ENCODE data around the gene NNAT. TPM values are rescaled to one million over a fixed set of nuclear protein-coding genes. Genes with fewer than 3 reads are reported as not detected.

Gene NNAT
- total RNA-seq, 2 donors from 2014 or later, result 0.78 to 2.6 TPM

GRCh38 chr20:37504404-37505096 is 16.5 kb upstream of the NNAT start:
- DNase-seq (ENCODE audit: low spot score), result no peak
- Histone ChIP-seq H3K9me3 (no peaks in the 10 kb centered on the region), H3K4me1 (no peaks in the 10 kb centered on the region), H3K4me3 (no peak overlapping the region), H3K27me3 (no peaks in the 10 kb centered on the region), H3K36me3 (peaks cover 12% of the 10 kb centered on the region), H3K27ac (no peak overlapping the region)
- no peak for TF ChIP-seq CTCF (IDR thresholded peaks at IDR 0.05)

GRCh38 chr20:37505263-37506151 is 15.5 kb upstream of the NNAT start:
- no peak overlapping the region for H3K27ac ChIP-seq
- H3K4me3 ChIP-seq, result no peak overlapping the region
- no peaks in the 10 kb centered on the region for H3K27me3 ChIP-seq
- no peaks in the 10 kb centered on the region for H3K9me3 ChIP-seq
- no peak for TF ChIP-seq CTCF (IDR thresholded peaks at IDR 0.05)
- DNase-seq (ENCODE audit: low spot score), result no peak
- H3K36me3 ChIP-seq, result peaks cover 12% of the 10 kb centered on the region
- no peaks in the 10 kb centered on the region for H3K4me1 ChIP-seq

GRCh38 chr20:37506152-37506725 is 14.8 kb upstream of the NNAT start:
- Histone ChIP-seq H3K9me3 (no peaks in the 10 kb centered on the region), H3K4me3 (no peak overlapping the region), H3K27me3 (no peaks in the 10 kb centered on the region), H3K4me1 (no peaks in the 10 kb centered on the region), H3K27ac (no peak overlapping the region), H3K36me3 (peaks cover 16% of the 10 kb centered on the region)
- no peak for TF ChIP-seq CTCF (IDR thresholded peaks at IDR 0.05)
- no peak for DNase-seq (ENCODE audit: low spot score)

GRCh38 chr20:37510226-37510625 is 10.8 kb upstream of the NNAT start:
- Histone ChIP-seq H3K27me3 (no peaks in the 10 kb centered on the region), H3K9me3 (no peaks in the 10 kb centered on the region), H3K4me1 (no peaks in the 10 kb centered on the region), H3K36me3 (peaks cover 41% of the 10 kb centered on the region), H3K27ac (no peak overlapping the region), H3K4me3 (no peak overlapping the region)
- no peak for TF ChIP-seq CTCF (IDR thresholded peaks at IDR 0.05)
- DNase-seq (ENCODE audit: low spot score), result no peak

DNA sequence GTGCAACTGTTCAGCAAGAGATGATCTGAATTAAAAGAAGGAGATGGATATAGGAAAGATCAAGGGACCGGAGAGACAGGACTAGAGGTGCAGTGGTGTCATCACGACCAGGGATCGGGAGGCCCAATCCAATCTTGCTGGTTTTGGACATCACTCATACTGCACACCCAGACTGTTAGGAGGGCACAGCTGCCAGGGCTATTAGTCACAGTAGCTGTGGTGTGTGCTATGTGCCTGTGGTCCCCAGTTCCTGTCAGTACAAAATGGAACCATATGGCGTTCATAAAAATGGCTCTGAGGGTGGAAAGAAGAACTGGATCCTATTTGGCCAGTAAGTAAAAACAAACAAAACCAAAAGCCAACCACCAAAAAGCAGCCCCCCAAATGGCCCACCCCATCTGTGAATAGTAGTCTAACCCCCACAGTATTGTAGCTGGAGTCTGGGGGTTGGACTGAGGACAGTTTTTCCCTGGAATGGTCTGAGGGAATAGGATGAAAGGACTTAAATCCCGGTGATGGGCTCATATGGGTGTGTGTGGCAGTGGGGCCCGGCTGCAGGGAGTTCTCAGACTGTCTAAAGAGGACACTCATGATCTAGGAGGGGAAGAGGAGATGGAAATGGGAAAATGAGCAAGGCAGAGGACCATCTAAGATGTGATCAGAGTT is 9.3 kb upstream of the NNAT start:
- Histone ChIP-seq H3K36me3 (peaks cover 43% of the 10 kb centered on the region), H3K4me1 (peaks cover 0 to 3% of the 10 kb centered on the region in 2 donors), H3K4me3 (no peak overlapping the region), H3K27ac (no peak overlapping the region), H3K9me3 (no peaks in the 10 kb centered on the region), H3K27me3 (no peaks in the 10 kb centered on the region)
- TF ChIP-seq CTCF (IDR thresholded peaks at IDR 0.05), result no peak
- no peak for DNase-seq (ENCODE audit: low spot score)

Data from right atrium auricular region (tissue), 2 donors.